HG02943 (cell line): ENCODE measurements around the gene ACER1.
"Not testable (repeated sequence)": the region's sequence is repeated elsewhere in the genome, so short reads cannot be mapped to it uniquely, and the experiment has no call there.

ENCODE experiments used
- ATAC-seq: cut with Tn5 transposase; IDR thresholded peaks from one replicate; pipeline ENCODE4 v1.9.1; 2021; ENCODE audit warnings: mild to moderate bottlenecking, low read depth, moderate library complexity; ENCODE audit not compliant: unreplicated experiment

ACER1 gene

DNA sequence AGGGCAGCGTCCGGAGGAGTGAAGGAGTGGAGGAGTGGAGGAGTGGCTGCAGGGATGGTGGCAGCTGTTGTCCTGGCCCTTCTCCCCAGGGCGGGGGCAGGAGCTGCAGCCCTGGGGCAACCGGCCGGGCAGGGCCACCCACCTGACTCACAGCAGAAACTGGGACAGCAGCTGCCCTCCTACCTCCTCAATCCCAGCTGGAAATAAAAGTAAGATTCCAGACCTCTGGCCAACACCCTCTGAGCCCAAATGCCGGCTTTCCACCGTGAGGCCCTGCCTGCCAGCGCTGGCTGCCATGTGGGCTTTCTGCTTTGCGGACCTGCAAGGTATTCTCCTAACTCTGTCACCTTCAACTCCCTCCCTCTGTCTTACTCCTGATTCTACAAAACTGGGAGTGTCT lies 24.6 kb upstream of the ACER1 start:
- ATAC-seq, result no peak

DNA sequence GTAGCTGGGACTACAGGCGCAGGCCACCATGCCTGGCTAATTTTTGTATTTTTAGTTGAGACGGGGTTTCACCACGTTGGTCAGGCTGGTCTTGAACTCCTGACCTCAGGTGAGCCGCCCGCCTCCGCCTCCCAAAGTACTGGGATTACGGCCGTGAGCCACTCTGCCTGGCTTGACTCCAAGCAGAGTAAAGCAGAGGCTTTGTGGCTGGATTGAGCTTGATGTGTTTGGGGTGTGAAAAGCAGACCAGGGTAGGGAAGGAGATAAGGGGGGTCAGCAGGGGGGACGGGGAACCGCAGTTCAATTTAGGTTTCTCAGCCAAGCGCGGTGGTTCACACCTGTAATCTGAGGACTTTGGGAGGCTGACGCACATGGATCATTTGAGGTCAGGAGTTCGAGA lies 23.8 kb upstream of the ACER1 start:
- no peak for ATAC-seq

DNA sequence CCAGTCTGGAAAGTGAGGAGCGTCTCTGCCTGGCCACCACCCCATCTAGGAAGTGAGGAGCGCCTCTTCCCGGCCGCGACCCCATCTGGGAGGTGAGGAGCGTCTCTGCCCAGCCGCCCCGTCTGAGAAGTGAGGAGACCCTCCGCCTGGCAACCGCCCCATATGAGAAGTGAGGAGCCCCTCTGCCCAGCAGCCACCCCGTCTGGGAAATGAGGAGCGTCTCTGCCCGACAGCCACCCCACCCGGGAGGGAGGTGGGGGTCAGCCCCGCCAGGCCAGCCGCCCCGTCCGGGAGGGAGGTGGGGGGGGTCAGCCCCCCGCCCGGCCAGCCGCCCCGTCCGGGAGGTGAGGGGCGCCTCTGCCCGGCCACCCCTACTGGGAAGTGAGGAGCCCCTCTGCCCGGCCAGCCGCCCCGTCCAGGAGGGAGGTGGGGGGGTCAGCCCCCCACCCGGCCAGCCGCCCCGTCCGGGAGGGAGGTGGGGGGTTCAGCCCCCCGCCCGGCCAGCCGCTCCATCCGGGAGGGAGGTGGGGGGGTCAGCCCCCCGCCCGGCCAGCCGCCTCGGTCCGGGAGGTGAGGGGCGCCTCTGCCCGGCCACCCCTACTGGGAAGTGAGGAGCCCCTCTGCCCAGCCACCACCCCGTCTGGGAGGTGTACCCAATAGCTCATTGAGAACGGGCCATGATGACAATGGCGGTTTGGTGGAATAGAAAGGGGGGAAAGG lies 22.1 kb upstream of the ACER1 start:
- not testable (repeated sequence) for ATAC-seq

DNA sequence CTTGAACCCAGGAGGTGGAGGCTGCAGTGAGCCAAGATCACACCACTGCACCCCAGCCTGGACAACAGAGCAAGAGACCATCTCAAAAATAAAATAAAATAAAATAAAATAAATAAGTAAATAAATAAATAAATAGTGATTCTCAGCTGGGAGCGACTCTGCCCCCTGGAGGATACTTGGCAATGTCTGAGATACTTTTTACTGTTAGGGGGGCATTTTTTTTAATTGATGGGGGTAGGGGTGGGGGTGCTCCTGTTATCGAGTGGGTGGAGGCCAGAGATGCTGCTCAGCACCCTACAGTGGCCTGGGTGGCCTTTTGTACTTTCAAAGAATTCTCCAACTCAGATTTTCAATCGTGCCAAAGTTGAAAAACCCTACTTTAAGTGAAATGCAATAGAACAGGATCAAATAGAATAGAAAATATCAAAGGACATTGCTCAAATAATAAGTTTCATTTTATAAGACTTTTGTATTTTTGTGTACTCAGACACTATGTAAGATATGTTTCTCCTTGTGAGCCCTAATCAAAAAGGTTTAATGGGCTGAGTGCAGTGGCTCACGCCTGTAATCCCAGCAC lies 20.8 kb upstream of the ACER1 start:
- ATAC-seq, result no peak

DNA sequence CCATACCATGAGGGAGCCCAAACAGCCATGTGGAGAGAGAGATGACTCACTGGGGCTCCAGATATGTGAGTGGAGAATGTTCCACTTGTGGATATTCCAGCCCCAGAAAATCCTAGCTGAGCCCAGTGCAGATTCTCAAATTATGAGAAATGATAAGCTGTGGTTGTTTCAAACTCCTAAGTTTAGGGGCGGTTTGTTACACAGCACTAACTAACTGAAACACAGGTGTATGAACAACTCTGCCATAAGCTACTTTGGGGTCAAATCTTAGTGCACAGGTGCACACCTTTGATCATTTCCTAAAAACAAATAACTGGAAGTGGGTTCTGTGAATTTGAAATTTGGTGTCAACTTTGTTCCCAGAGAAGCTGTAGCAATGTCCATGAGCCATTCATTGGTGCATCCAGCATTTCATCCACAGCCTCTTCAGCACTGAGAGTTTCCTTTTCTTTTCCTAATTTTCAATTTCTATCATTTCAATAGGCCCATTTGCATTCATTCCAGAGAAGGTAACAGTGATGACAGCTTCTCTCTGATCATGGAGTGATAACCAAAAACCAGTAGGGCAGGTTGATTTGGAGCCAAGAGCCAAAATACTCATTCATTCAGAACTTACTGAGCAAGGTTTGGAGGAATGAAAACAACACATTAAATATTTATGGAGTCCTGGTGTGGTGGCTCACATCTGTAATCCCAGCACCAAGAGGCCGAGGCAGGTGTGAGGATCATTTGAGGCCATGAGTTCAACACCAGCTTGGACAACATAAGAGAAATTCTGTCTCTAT lies 19.2 kb upstream of the ACER1 start:
- no peak for ATAC-seq

DNA sequence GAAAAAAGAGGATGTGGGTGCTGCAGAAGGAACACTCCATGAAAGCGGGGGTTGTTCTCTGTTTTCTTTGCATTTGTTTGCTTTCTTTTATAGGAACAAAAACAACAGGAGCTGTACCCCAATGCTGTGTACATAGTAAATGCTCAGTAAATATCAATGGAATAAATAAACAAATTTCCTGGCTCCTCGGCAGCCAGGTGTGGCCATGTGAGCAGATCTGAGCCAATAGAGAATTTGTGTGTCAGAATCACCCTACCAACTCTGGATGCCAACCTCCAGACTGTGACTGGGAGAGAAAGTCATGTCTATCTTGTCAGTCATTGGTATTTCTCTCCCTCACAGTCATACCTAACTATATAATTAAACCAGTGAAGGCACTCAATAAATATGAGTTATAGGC lies 17.3 kb upstream of the ACER1 start:
- no peak for ATAC-seq

DNA sequence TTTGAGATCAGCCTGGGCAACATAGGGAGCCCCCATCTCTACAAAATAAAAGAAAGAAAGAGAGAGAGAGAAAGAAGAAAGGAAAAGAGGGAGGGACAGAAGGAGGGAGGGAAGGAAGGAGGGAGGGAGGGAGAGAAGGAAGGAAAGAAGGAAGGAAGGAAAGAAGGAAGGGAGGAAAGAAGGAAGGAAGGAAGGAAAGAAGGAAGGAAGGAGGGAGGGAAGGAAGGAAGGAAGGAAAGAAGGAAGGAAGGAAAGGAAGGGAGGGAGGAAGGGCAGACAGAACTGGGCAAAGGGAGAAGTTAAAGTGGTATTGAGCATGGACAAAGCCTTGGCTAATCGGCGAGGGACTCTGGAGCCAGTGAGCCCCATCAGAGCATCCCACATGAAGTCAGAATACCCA lies 15.9 kb upstream of the ACER1 start:
- not testable (repeated sequence) for ATAC-seq

DNA sequence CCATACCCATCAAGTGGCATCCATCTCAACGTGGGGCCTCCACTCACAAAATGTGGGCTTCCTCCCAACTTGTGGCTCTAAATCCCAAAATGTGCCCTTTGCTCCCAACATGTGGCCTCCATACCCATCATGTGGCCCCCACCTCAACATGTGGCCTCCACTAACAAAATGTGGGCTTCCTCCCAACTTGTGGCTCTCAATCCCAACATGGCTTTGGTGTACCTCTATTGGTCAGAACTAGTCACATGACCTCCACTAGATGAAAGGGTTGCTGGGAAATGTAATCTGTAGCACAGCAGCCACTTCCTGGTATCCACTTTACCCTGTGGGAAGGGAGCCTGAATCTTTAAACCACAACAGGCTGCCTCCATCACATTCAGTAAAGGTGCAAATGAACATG lies 10.1 kb upstream of the ACER1 start:
- ATAC-seq, result no peak

DNA sequence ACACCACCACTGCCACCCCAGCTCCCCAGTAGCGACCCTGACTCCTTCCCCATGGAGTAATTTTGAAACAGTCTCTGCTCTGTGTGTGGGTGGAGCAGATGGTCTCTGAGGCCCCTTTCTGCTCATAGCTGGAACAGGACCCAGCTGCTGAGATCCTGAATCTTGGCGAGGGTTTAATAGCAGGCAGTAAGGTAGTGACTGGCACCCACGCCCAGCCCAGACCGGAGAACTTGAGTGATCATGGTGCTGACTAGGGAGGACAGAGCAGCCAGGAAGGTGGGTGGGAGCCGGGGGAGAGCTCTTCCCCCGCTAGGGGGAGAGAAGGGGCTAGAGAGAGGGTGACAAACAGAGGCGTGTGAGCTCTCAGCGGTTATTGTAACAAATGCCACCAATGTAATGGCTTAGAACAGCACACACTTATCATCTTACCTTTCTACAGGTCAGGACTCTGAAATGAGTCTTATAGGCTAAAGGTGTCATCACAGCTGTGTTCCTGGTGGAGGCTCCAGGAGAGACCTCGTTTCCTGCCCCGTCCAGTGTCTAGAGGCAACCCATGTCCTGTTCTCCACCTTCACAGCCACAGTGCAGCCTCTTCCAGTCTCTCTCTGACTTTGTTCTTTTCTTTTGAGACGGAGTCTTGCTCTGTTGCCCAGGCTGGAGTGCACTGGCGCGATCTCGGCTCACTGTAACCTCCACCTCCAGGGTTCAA lies 7.2 kb upstream of the ACER1 start:
- no peak for ATAC-seq

DNA sequence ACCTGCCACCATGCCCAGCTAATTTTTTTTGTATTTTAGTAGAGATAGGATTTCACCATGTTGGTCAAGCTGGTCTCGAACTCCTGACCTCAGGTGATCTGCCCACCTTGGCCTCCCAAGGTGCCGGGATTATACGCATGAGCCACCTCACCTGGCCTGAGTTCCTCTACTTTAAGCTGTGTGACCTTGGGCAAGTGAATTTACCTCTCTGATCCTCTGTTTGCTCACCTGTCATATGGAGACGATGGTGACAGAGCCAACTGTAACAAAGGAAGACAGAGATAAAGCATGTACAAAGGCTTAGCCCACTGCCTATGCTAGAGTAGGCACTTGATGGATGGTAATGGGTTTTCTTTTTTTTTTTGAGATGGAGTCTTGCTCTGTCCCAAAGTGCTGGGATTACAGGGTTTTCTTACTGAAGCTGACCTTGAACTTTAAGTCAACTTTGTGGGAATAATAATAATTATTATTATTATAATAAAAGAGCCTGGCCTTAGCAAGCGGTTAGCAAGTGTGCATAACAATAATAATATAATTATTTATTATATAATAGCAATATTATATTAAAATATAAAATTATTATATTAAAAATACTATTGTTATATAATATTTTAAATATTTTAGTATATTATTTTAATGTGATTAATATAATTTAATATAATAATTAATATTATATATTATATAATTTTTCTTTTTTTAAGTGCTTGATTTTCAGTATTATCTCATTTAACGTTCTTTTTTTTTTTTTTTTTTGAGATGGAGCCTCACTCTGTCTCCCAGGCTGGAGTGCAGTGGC lies 1.3 kb upstream of the ACER1 start:
- ATAC-seq, result no peak

DNA sequence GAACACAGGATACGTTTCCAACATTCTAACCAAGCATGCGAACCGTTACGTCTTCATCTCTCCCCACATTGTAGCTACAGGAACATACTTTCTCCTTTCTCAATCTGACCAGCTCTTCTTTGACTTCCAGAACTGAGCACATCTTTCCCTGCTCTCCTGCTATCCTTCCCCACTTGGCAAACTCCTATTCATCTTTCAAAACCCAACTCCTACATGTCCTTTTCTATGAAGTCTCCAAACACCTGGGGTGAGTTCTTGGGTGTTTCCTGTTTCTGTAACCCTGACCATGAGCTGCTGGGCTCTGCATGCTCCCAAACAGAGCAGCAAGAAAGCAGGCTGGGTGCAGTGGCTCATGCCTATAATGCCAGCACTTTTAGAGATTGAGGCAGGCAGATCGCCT lies 6.6 kb downstream of the ACER1 start:
- ATAC-seq, result no peak

DNA sequence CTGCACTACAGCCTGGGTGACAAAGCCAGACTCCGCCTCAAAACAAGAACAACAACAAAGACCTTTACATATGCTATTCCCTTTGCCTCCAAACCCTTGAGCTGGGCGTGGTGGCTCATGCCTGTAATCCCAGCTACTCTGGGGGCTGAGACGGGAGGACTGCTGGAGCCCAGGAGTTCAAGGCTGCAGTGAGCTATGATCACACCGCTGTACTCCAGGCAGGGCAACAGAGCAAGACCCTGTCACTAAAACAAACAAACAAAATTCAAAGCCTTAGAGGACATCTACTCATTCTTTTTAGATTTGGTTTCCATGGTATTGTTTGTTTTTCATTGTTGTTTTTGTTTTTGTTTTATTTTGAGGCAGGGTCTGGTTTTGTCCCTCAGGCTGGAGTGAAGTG lies 7.8 kb downstream of the ACER1 start:
- no peak for ATAC-seq

DNA sequence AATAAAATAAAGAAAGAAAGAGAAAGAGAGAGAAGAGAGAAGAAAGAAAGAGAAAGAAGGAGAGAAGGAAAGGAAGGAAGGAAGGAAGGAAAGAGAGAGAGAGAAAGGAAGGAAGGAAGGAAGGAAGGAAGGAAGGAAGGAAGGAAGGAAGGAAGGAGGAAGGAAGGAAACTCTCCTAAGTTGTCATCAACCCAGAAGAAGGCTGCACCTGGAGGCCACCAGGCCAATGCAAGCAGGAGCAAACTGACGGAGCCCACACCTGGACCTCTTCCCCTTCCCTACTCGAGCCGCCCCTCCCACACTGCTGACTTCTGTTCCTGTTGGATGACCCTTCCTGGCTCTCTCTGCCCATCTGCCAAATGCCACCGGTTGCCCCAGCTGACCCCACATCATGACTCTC lies 8.7 kb downstream of the ACER1 start:
- no peak for ATAC-seq

DNA sequence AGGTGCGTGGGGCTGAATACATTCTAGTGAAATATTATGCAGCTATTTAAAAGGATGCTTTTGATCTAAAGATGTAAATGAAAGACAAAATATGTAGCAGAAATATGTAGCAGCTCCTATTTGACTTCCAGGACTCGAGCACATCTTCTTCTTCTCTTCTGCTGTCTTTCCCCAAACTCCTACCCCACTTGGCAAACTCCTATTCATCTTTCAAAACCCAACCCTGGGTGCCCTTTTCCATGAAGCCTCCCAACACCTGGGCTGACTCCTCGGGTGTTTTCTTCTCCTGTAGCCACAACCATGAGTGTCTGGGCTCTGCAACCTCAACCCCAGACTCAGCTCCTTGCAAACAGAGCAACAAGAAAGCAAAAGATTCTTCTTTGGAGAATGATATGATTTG lies 11.1 kb downstream of the ACER1 start:
- no peak for ATAC-seq

DNA sequence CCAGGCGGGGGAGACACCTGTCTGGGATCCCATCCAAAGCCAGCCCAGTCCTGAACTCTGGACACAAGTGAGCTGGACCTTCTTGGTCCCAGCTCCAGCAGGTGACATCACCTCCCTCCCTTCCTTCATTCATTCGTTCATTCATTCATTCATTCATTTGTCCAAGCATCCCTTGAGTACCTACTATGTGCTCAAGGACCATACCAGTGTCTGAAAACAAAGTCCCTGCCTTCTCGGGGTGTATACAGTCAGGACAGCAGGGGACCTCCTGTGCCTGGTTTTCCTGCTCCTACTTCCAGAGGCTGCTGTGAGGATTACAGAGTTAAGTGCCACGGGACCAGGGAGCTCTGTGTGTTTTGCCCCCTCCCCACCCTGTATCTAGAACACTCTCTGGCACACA lies 14.0 kb downstream of the ACER1 start:
- no peak for ATAC-seq

DNA sequence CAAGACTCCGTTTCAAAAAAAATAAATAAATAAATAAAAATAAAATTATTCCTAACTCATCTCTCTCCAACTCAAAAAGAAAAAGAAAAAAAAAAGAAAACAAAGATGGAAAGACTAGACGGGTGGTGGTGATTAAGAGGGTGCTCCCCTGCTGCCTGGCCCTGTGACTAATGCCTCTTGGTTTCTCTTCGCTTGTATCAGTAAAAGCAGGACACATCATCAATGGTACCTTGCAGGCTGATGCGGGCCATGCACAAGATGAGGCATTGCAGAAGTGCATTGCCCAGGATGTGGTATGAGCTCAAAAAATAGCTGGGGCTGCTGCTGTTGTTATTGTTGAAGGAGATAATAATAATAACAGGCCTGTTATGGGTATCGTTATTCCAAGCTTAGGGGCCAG lies 14.6 kb downstream of the ACER1 start:
- no peak for ATAC-seq

DNA sequence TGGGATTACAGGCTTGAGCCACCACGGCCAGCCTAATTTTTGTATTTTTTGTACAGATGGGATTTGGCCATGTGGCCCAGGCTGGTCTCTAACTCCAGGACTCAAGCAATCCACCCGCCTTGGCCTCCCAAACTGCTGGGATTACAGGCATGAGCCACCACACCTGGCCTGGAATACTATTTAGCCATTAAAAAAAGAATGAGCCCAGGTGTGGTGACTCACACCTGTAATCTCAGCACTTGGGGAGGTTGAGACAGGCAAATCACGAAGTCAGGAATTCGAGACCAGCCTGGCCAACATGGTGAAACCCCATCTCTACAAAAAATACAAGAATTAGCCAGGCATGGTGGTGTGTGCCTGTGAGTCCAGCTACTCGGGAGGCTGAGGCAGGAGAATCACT lies 17.8 kb downstream of the ACER1 start:
- ATAC-seq, result not testable (repeated sequence)

DNA sequence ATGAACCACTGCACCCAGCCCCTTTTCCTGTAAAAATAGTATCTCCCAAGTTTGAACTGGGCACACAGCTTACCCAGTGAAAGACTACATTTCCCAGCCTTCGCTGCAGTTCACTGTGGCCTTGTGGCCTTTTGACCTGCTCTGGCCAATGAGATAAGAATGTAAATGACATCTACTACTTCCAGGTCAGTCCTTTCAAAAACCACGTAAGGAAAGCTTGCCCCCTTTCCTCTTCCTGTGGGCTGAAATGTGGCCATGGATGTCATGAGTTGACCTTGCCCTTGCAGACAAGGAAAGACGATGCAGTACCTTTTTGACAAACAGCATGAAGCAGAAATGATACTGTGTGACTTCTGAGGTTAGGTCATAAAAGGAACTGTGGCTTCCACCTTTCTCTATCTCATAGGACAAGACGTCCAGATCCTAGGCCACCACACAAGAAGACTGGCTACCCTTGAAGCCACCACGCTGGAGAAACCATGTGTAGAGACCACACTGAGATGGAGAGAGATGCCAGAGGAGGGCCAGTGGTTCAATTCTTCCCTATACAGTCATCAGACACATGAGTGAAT lies 19.9 kb downstream of the ACER1 start:
- ATAC-seq, result no peak

DNA sequence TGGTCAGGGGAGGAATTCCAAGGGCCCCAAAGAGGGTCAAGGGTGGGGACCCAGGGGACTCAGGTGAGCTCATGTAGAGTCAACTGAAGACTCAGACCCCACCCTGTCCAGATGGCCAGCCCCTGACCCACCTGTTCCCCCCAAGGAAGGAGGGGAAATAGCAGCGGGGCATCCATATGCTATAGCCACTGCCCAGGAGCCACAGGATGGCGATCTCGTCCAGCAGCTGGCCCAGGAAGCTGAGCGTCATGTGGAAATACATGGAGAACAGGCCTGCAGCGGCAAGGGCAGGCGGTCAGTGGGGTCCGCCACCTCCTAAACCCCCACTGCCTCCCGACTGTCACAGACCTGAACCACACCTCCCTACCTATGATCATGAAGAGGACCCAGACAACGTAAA lies 21.4 kb downstream of the ACER1 start:
- no peak for ATAC-seq

DNA sequence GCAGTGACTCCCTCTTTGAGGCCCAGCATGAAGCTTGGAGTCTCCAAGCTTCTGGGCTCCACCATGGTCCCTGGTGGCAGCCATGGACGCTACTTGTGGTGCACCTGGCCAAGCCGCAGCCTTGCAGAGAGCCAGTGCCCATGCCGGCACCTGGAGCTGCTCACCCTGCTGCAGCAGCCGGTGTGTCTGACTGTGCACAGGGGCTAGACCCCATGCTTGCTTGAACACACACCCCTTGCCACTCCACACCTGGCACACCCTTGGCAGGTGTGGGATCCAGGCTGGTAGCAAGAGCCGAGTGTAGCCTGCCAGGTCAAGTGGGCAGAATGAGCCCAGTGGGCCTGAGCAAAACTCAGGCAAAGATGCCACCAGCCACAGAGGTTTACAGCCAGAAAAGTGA lies 35.0 kb downstream of the ACER1 start:
- no peak for ATAC-seq
